ENCODE data around the gene SAP30BP.

SAP30BP gene

DNA sequence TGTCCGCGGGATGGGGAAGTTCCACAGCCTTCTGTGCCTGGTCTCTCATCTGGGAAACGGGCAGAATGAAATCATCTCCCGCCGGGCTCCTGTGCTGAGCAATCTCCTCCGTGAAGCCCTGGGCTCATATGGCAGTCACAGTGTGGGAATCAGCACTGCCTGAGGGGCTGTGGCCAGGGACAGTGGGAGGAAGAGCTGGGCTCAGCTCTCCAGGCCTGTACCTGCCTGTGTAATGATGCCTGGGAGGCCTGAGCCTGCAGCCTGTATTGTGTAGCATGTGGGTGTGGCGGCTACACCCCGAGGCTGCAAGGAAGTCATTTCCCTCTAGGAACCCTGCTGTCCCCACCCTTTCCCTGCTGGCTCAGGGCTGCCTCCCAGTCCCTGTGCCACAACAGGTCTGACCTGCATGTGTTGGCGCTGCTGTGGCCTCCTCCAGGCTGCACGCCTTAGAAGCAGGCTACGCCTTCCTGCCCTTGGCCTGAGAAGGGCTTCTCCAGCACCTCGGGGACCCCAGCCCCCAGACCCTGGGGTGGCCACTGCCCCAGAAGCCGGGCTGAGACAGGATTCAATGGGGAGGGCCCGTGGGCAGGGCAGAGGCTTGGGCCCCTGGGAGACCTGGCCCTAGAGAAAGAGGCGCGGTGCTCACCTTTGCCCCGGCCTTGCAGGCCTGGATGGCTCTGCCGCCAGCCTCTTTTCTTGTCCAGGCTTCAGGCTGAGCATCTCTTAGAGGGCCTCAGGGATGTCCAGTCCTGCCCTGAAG, 56.2 kb downstream of the SAP30BP start:
- H3K4me3 ChIP-seq (ENCODE audit: insufficient read depth, low read depth, low read length, poor library complexity, severe bottlenecking), result no peak overlapping the region
- peaks cover 2% of the 10 kb centered on the region for H3K4me1 ChIP-seq (ENCODE audit: control insufficient read depth, insufficient read depth, low read length, poor library complexity, severe bottlenecking)
- no peaks in the 10 kb centered on the region for H3K36me3 ChIP-seq (ENCODE audit: control insufficient read depth, insufficient read depth, low read length)
- DNase-seq, result no peak
- H3K27me3 ChIP-seq (replicated peaks; ENCODE audit: control insufficient read depth, insufficient read depth, low read length, poor library complexity, severe bottlenecking), result no peaks in the 10 kb centered on the region
- H3K9me3 ChIP-seq (ENCODE audit: control insufficient read depth, low read length), result no peaks in the 10 kb centered on the region
- H3K27ac ChIP-seq (ENCODE audit: insufficient read depth, low read length, poor library complexity, severe bottlenecking), result no peak overlapping the region

DNA sequence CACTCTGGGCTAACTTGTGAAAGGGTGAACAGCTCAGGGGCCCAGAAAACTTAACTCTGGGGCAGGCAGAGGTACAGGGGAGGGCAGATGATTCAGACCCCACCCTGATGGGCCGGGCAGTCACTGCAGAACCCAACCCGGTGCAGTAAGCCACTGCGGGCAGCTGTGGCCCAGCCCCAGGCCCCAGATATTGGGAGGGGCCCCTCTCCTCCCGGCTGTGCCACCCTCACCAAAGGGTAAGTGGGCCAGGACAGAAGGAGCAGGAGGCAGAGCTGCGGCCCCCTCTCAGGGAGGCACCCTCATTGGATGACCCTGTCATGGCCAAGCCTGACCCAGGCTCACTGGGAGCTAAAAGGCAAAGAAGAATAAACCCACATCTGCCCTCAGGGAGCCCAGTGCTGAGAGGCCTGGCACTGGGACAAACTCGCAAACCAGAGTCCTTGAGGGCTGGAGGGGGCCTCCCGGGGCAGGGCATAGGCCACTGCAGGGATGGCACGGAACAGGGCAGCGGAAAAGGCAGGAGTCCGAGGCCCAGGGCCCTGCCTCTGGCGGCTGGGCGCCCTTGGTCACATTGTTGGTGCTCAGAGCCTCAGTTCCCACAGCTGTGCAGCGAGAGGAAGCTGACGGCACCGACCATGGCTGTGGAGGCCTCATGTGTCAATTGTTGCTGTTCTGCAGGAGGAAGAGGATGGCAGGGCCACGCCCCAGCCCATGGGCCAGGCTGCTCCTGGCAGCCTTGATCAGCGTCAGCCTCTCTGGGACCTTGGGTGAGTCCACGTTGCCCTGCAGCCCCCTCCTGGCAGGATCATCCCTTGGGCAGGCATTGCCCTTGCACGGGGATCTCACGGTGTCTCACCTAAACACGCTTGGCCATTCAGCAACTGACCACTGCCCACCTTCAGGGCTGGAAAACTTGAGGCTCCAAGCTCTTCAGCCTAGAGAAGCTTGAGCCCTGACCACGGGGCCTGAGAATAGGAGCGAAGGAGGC, 57.2 kb downstream of the SAP30BP start:
- Histone ChIP-seq H3K9me3 (ENCODE audit: control insufficient read depth, low read length) (no peaks in the 10 kb centered on the region), H3K27me3 (replicated peaks; ENCODE audit: control insufficient read depth, insufficient read depth, low read length, poor library complexity, severe bottlenecking) (no peaks in the 10 kb centered on the region), H3K27ac (ENCODE audit: insufficient read depth, low read length, poor library complexity, severe bottlenecking) (no peak overlapping the region), H3K4me1 (ENCODE audit: control insufficient read depth, insufficient read depth, low read length, poor library complexity, severe bottlenecking) (peaks cover 2% of the 10 kb centered on the region), H3K36me3 (ENCODE audit: control insufficient read depth, insufficient read depth, low read length) (no peaks in the 10 kb centered on the region), H3K4me3 (ENCODE audit: insufficient read depth, low read depth, low read length, poor library complexity, severe bottlenecking) (no peak overlapping the region)
- DNase-seq, result no peak

DNA sequence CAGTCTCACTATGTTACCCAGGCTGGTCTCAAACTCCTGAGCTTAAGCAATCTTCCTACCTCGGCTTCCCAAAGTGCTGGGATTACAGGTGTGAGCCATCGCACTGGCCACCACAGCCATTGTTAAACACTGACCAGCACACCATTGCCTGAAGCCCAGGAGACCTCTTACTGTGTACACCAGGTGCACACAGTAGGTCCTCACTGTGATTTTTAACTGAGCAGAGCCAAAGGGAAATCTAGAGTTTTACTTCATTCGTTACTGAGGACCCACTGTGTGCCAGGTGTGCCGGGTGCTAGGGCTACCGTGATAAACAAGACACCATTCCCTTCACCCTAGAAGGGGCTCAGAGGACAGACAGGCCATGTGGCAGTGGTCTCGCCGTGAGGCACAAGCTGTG, 58.4 kb downstream of the SAP30BP start:
- H3K4me3 ChIP-seq (ENCODE audit: insufficient read depth, low read depth, low read length, poor library complexity, severe bottlenecking), result no peak overlapping the region
- DNase-seq, result no peak
- H3K4me1 ChIP-seq (ENCODE audit: control insufficient read depth, insufficient read depth, low read length, poor library complexity, severe bottlenecking), result peaks cover 2% of the 10 kb centered on the region
- no peak overlapping the region for H3K27ac ChIP-seq (ENCODE audit: insufficient read depth, low read length, poor library complexity, severe bottlenecking)
- no peaks in the 10 kb centered on the region for H3K27me3 ChIP-seq (replicated peaks; ENCODE audit: control insufficient read depth, insufficient read depth, low read length, poor library complexity, severe bottlenecking)
- H3K36me3 ChIP-seq (ENCODE audit: control insufficient read depth, insufficient read depth, low read length), result no peaks in the 10 kb centered on the region
- H3K9me3 ChIP-seq (ENCODE audit: control insufficient read depth, low read length), result no peaks in the 10 kb centered on the region

DNA sequence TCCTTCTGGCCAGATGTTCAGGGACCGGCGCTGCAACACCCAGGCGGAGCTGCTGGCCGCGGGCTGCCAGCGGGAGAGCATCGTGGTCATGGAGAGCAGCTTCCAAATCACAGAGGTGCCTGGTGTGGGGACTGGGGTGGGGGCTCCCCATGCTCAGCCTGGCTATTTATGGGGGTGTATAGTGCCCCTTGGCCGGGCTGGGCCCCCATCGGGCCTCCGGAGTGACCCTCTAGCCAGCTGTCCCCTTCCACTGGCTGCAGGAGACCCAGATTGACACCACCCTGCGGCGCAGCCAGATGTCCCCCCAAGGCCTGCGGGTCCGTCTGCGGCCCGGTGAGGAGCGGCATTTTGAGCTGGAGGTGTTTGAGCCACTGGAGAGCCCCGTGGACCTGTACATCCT, 60.3 kb downstream of the SAP30BP start:
- H3K9me3 ChIP-seq (ENCODE audit: control insufficient read depth, low read length), result no peaks in the 10 kb centered on the region
- H3K36me3 ChIP-seq (ENCODE audit: control insufficient read depth, insufficient read depth, low read length), result no peaks in the 10 kb centered on the region
- no peak overlapping the region for H3K4me3 ChIP-seq (ENCODE audit: insufficient read depth, low read depth, low read length, poor library complexity, severe bottlenecking)
- H3K27me3 ChIP-seq (replicated peaks; ENCODE audit: control insufficient read depth, insufficient read depth, low read length, poor library complexity, severe bottlenecking), result no peaks in the 10 kb centered on the region
- no peak overlapping the region for H3K27ac ChIP-seq (ENCODE audit: insufficient read depth, low read length, poor library complexity, severe bottlenecking)
- no peaks in the 10 kb centered on the region for H3K4me1 ChIP-seq (ENCODE audit: control insufficient read depth, insufficient read depth, low read length, poor library complexity, severe bottlenecking)
- DNase-seq, result no peak

DNA sequence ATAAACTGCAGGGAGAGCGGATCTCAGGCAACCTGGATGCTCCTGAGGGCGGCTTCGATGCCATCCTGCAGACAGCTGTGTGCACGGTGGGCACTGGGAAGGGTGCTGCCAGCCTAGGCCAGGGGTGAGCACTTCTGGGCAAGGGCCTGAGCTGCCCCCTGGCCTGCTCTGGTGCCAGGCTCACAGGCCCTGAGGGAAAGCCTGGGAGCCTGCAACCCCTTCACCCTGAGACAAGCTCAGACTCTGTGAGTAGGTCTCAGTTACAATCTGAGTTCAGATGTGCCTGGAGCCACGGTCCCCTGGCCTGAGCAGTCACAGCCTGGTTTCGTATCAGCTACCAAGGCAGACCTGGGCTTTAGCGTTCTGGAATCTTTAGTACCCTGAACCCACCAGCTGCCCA, 62.2 kb downstream of the SAP30BP start:
- H3K9me3 ChIP-seq (ENCODE audit: control insufficient read depth, low read length), result no peaks in the 10 kb centered on the region
- no peaks in the 10 kb centered on the region for H3K27me3 ChIP-seq (replicated peaks; ENCODE audit: control insufficient read depth, insufficient read depth, low read length, poor library complexity, severe bottlenecking)
- no peaks in the 10 kb centered on the region for H3K4me1 ChIP-seq (ENCODE audit: control insufficient read depth, insufficient read depth, low read length, poor library complexity, severe bottlenecking)
- no peak overlapping the region for H3K4me3 ChIP-seq (ENCODE audit: insufficient read depth, low read depth, low read length, poor library complexity, severe bottlenecking)
- H3K36me3 ChIP-seq (ENCODE audit: control insufficient read depth, insufficient read depth, low read length), result no peaks in the 10 kb centered on the region
- no peak for DNase-seq
- no peak overlapping the region for H3K27ac ChIP-seq (ENCODE audit: insufficient read depth, low read length, poor library complexity, severe bottlenecking)

DNA sequence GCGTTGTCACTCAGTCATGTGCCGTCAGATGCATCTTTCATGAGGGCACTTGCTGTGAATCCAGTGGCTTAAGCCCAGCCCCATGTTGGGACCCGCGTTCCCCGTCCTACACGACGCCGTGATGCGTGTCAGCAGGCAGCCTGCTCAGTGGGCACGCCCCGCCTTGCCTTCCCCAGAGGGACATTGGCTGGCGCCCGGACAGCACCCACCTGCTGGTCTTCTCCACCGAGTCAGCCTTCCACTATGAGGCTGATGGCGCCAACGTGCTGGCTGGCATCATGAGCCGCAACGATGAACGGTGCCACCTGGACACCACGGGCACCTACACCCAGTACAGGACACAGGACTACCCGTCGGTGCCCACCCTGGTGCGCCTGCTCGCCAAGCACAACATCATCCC, 62.9 kb downstream of the SAP30BP start:
- no peak overlapping the region for H3K4me3 ChIP-seq (ENCODE audit: insufficient read depth, low read depth, low read length, poor library complexity, severe bottlenecking)
- no peak for DNase-seq
- no peak overlapping the region for H3K27ac ChIP-seq (ENCODE audit: insufficient read depth, low read length, poor library complexity, severe bottlenecking)
- no peaks in the 10 kb centered on the region for H3K27me3 ChIP-seq (replicated peaks; ENCODE audit: control insufficient read depth, insufficient read depth, low read length, poor library complexity, severe bottlenecking)
- H3K36me3 ChIP-seq (ENCODE audit: control insufficient read depth, insufficient read depth, low read length), result no peaks in the 10 kb centered on the region
- no peaks in the 10 kb centered on the region for H3K9me3 ChIP-seq (ENCODE audit: control insufficient read depth, low read length)
- H3K4me1 ChIP-seq (ENCODE audit: control insufficient read depth, insufficient read depth, low read length, poor library complexity, severe bottlenecking), result no peaks in the 10 kb centered on the region

DNA sequence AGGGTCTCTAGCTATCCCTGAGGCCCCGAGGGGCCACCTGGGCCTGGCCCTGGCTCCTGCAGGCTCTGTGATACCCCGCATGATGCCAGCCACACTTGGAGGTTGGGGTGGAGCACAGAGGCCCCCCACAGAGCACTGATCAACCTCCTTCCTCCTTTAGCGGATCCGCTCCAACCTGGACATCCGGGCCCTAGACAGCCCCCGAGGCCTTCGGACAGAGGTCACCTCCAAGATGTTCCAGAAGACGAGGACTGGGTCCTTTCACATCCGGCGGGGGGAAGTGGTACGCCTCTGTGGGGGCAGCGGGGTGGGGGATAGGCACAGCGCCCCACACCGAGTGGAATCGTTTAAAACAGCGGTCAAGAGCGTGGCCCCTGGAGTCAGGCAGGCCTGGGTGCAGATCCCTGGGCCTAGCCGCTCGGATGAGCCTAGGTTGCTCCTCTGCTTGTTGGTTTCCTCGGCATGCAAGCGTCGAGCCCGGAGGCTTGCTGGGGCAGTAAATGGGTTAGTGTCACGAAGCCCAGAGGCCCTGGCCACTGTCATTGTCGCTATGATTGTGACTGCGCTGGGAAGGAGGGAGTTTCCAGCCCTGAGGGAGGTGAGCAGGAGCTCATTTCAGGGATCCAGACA, 64.1 kb downstream of the SAP30BP start:
- no peak overlapping the region for H3K27ac ChIP-seq (ENCODE audit: insufficient read depth, low read length, poor library complexity, severe bottlenecking)
- no peaks in the 10 kb centered on the region for H3K4me1 ChIP-seq (ENCODE audit: control insufficient read depth, insufficient read depth, low read length, poor library complexity, severe bottlenecking)
- no peaks in the 10 kb centered on the region for H3K9me3 ChIP-seq (ENCODE audit: control insufficient read depth, low read length)
- DNase-seq, result no peak
- no peaks in the 10 kb centered on the region for H3K36me3 ChIP-seq (ENCODE audit: control insufficient read depth, insufficient read depth, low read length)
- H3K27me3 ChIP-seq (replicated peaks; ENCODE audit: control insufficient read depth, insufficient read depth, low read length, poor library complexity, severe bottlenecking), result no peaks in the 10 kb centered on the region
- no peak overlapping the region for H3K4me3 ChIP-seq (ENCODE audit: insufficient read depth, low read depth, low read length, poor library complexity, severe bottlenecking)

DNA sequence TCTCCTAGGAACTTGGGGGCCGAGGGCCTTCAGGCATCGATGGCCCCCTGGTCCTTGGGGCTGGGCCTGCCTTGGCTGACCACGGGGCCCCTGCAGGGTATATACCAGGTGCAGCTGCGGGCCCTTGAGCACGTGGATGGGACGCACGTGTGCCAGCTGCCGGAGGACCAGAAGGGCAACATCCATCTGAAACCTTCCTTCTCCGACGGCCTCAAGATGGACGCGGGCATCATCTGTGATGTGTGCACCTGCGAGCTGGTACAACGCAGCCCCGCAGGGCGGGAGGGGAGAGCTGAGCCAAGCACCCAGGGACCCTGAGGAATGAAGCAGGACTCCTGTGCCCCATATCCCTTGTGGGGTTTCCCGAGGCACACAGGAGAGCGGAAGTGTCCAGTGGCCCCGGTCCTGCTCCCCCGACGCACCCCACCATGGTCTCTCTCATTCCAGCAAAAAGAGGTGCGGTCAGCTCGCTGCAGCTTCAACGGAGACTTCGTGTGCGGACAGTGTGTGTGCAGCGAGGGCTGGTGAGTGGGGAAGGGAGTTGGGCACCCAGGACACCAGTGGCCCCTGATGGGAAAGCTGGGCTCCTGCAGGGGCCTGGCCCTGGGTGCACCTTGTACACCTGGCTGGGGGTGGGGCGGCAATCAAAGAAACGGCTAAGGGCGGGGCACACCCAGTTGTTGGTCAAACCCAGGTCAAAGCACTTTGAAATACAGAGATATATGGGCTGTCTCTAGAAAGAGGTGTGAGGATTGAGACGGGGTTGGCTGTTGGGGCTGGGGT, 64.8 kb downstream of the SAP30BP start:
- DNase-seq, result no peak
- Histone ChIP-seq H3K36me3 (ENCODE audit: control insufficient read depth, insufficient read depth, low read length) (no peaks in the 10 kb centered on the region), H3K4me3 (ENCODE audit: insufficient read depth, low read depth, low read length, poor library complexity, severe bottlenecking) (no peak overlapping the region), H3K27me3 (replicated peaks; ENCODE audit: control insufficient read depth, insufficient read depth, low read length, poor library complexity, severe bottlenecking) (no peaks in the 10 kb centered on the region), H3K9me3 (ENCODE audit: control insufficient read depth, low read length) (no peaks in the 10 kb centered on the region), H3K27ac (ENCODE audit: insufficient read depth, low read length, poor library complexity, severe bottlenecking) (no peak overlapping the region), H3K4me1 (ENCODE audit: control insufficient read depth, insufficient read depth, low read length, poor library complexity, severe bottlenecking) (no peaks in the 10 kb centered on the region)

DNA sequence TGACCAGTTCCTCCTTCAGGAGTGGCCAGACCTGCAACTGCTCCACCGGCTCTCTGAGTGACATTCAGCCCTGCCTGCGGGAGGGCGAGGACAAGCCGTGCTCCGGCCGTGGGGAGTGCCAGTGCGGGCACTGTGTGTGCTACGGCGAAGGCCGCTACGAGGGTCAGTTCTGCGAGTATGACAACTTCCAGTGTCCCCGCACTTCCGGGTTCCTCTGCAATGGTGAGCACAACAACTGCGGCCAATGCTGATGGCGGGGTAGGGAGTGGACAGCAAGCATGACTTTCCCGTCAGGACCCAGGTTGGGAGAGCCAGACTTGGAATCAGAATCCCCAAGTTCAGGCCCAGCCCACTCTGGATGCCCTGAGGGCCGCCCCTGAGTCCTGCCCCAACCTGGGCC, 66.3 kb downstream of the SAP30BP start:
- H3K36me3 ChIP-seq (ENCODE audit: control insufficient read depth, insufficient read depth, low read length), result no peaks in the 10 kb centered on the region
- no peaks in the 10 kb centered on the region for H3K9me3 ChIP-seq (ENCODE audit: control insufficient read depth, low read length)
- H3K4me1 ChIP-seq (ENCODE audit: control insufficient read depth, insufficient read depth, low read length, poor library complexity, severe bottlenecking), result no peaks in the 10 kb centered on the region
- DNase-seq, result no peak
- no peak overlapping the region for H3K27ac ChIP-seq (ENCODE audit: insufficient read depth, low read length, poor library complexity, severe bottlenecking)
- no peaks in the 10 kb centered on the region for H3K27me3 ChIP-seq (replicated peaks; ENCODE audit: control insufficient read depth, insufficient read depth, low read length, poor library complexity, severe bottlenecking)
- H3K4me3 ChIP-seq (ENCODE audit: insufficient read depth, low read depth, low read length, poor library complexity, severe bottlenecking), result no peak overlapping the region
